KMS-11 (cell line): Measurements from ENCODE around the gene HMGN3.
A peak's percentile ranks its signal among the peaks of the same experiment; 100 is the strongest.

Experiments used
- H2AFZ ChIP-seq: fragments of 200-600 bp; sonication (generic); 2 replicates; pipeline ENCODE4 v1.6.1; 2016; ENCODE audit warnings: antibody characterized with exemption, mixed run types, low read depth
- H3K27ac ChIP-seq: fragments of 200-600 bp; sonication (generic); 2 replicates; pipeline ENCODE4 v1.6.1; 2016; ENCODE audit warnings: mild to moderate bottlenecking, mixed run types
- H3K27me3 ChIP-seq: fragments of 200-600 bp; sonication (generic); 2 replicates; pipeline ENCODE4 v1.6.1; 2017; ENCODE audit warnings: mild to moderate bottlenecking, low read depth, mixed run types, moderate library complexity; ENCODE audit not compliant: insufficient read depth
- H3K36me3 ChIP-seq: fragments of 200-600 bp; sonication (generic); 2 replicates; pipeline ENCODE4 v1.6.1; 2017; ENCODE audit warnings: mild to moderate bottlenecking, mixed run types; ENCODE audit not compliant: insufficient read depth
- H3K4me1 ChIP-seq: fragments of 200-600 bp; sonication (generic); 2 replicates; pipeline ENCODE4 v1.6.1; 2016; ENCODE audit warnings: mild to moderate bottlenecking, low read depth, mixed run types; ENCODE audit not compliant: poor library complexity, severe bottlenecking
- H3K4me2 ChIP-seq: fragments of 200-600 bp; sonication (generic); 2 replicates; pipeline ENCODE4 v1.7.0; 2016; ENCODE audit warnings: mild to moderate bottlenecking, mixed run types
- H3K4me3 ChIP-seq: fragments of 200-600 bp; sonication (generic); IDR thresholded peaks from 2 replicates; pipeline ENCODE4 v1.6.1; 2017; ENCODE audit warnings: low read depth, low read length, mixed read lengths; ENCODE audit not compliant: insufficient read depth
- H3K79me2 ChIP-seq: fragments of 200-600 bp; sonication (generic); 2 replicates; pipeline ENCODE4 v1.6.1; 2016; ENCODE audit warnings: low read depth, mixed run types; ENCODE audit not compliant: insufficient read depth
- H3K9ac ChIP-seq: fragments of 200-600 bp; sonication (generic); 2 replicates; pipeline ENCODE4 v1.6.1; 2016; ENCODE audit warnings: mild to moderate bottlenecking, mixed run types
- H4K20me1 ChIP-seq: fragments of 200-600 bp; sonication (generic); 2 replicates; pipeline ENCODE4 v1.6.1; 2016; ENCODE audit warnings: mild to moderate bottlenecking, mixed run types; ENCODE audit not compliant: insufficient read depth
- CTCF ChIP-seq: fragments of 200-600 bp; sonication (generic); conservative IDR thresholded peaks from 2 replicates; pipeline ENCODE4 v1.6.1; 2017; ENCODE audit warnings: low read depth, mild to moderate bottlenecking, antibody characterized with exemption, low read length, moderate library complexity, mixed read lengths

Gene HMGN3

GRCh38 chr6:79239536-79240168 lies 5.2 kb upstream of the HMGN3 start:
- no peak overlapping the region for H3K9ac ChIP-seq
- H3K4me2 ChIP-seq: peak overlapping the region; percentile 42; the same call in 1 of the 2 replicates
- H3K27ac ChIP-seq: no peak overlapping the region
- H3K4me3 ChIP-seq: no peak overlapping the region
- TF ChIP-seq CTCF: no peak
- H2AFZ ChIP-seq: no peak overlapping the region
- H3K36me3 ChIP-seq: no peaks in the 10 kb centered on the region
- no peaks in the 10 kb centered on the region for H3K79me2 ChIP-seq
- H3K27me3 ChIP-seq: no peaks in the 10 kb centered on the region
- no peaks in the 10 kb centered on the region for H4K20me1 ChIP-seq
- H3K4me1 ChIP-seq: peaks cover 27% of the 10 kb centered on the region

- Histone ChIP-seq H3K4me1 (peaks cover 27% of the 10 kb centered on the region), H3K27me3 (no peaks in the 10 kb centered on the region), H3K4me2 (no peak overlapping the region; the same call in 1 of the 2 replicates), H3K79me2 (no peaks in the 10 kb centered on the region), H2AFZ (no peak overlapping the region), H4K20me1 (no peaks in the 10 kb centered on the region), H3K9ac (no peak overlapping the region), H3K36me3 (no peaks in the 10 kb centered on the region), H3K27ac (no peak overlapping the region), H3K4me3 (no peak overlapping the region)
- TF ChIP-seq CTCF: no peak
Observed at GRCh38 chr6:79238919-79239318, 4.4 kb upstream of the HMGN3 start.

GRCh38 chr6:79236711-79237110 lies 2.2 kb upstream of the HMGN3 start:
- TF ChIP-seq CTCF: no peak
- Histone ChIP-seq H4K20me1 (no peaks in the 10 kb centered on the region), H3K36me3 (no peaks in the 10 kb centered on the region), H3K27me3 (no peaks in the 10 kb centered on the region), H3K9ac (no peak overlapping the region), H3K79me2 (peaks cover 14% of the 10 kb centered on the region), H2AFZ (no peak overlapping the region), H3K27ac (no peak overlapping the region), H3K4me1 (peaks cover 41% of the 10 kb centered on the region), H3K4me3 (no peak overlapping the region), H3K4me2 (no peak overlapping the region)

GRCh38 chr6:79233611-79234149 lies 802 bp downstream of the HMGN3 start:
- Histone ChIP-seq H3K27ac (peak overlapping the region; percentile 90), H2AFZ (peak overlapping the region; percentile 81), H3K4me2 (peak overlapping the region; percentile 59), H3K4me1 (peaks cover 23% of the 10 kb centered on the region), H3K79me2 (peaks cover 28% of the 10 kb centered on the region), H3K27me3 (no peaks in the 10 kb centered on the region), H3K36me3 (no peaks in the 10 kb centered on the region), H3K4me3 (no peak overlapping the region), H4K20me1 (no peaks in the 10 kb centered on the region), H3K9ac (peak overlapping the region; percentile 85)
- TF ChIP-seq CTCF: 0 out of 2 replicates have a peak, but pooled peaks have one; percentile 11
